Astrocyte of the hippocampus (primary cell): Measurements from ENCODE around the gene DOK3.
A peak's percentile ranks its signal among the peaks of the same experiment; 100 is the strongest.

ENCODE experiments used
- DNase-seq: peaks from one replicate; pipeline ENCODE4 v3.0.0; 2011; ENCODE audit warnings: low read depth, low spot score

The DOK3 gene

DNA sequence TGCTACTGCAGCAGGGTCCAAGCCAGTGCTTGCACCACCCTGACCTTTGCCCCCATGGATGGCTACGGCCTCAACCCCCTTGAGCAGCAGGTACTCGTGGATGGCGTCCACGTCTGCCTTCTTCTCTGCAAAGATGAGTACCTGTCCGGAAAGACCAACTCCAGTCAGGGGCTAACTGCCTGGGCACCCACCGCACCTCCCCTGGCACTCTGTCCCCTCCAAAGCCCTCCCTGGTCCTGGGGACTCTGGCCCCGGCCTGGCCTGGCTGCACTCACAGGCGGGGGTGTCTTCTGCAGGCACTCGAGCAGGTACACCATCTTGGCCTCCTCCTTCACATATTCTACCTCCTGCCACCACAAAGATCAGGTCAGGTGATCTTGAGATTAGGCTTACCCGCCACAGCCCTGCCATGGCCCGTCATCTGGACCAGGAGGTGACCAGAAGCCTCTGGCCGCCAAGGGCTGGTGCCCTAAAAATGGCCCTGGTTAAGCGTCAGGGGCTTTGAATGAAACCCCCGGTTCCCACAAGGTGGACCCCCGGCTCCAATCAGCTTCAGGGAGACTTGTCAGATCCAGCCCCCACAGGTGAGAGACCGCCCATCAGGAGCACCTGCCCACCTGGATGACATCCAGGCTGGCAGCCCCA lies 3.2 kb upstream of the DOK3 start:
- DNase-seq = no peak

- DNase-seq = no peak
These were observed 2.4 kb upstream of the DOK3 start for GRCh38 chr5:177511796-177512675.

GRCh38 chr5:177511181-177511580 lies 1.6 kb upstream of the DOK3 start:
- DNase-seq = no peak

DNA sequence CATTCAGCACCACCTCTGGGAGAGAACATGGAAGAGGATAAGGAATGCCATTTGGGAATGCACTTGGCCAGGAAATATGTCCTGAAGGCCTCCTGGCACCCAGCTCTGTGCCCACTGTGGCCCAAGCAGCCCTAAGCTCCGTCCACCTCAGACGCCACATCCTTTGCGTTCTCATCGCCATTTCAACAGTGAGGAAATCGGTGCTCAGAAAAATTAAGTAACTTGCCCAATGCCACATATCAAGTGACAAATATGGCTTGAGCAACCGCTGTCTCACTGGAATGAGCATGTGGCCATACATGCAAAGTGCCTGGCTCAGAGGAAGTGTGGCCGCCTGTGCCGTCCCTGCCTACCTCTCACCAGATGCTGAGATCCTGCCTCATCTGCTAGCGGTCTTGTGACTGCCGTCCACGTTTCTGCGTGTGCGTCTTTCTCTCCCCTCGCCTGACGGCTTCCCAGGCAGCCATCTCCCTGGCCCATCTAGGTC lies 984 bp upstream of the DOK3 start:
- no peak for DNase-seq

- DNase-seq = no peak
These were observed 453 bp upstream of the DOK3 start for GRCh38 chr5:177509991-177510566.

DNA sequence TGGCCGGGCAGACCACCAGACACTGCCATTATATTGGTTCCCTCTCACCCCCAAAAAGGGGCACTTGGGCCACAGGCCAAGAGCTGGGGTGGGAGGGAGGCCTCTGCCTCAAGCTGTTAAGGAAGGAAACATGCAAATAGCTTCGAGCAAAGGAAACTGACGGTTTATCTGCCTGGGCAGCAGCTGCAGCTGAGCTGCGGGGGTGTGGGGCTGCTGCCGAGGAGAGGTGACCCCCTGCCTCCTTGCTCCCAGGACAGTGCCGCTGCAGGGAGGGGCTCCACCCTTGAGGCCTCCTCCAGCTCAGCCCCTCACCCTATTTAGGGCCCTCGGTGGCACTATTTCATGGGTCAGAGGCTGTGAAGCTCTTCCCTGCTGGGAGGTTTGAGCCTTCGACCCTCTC lies 789 bp downstream of the DOK3 start:
- DNase-seq = no peak

- no peak for DNase-seq
These were observed 1.4 kb downstream of the DOK3 start for GRCh38 chr5:177508221-177508611.

DNA sequence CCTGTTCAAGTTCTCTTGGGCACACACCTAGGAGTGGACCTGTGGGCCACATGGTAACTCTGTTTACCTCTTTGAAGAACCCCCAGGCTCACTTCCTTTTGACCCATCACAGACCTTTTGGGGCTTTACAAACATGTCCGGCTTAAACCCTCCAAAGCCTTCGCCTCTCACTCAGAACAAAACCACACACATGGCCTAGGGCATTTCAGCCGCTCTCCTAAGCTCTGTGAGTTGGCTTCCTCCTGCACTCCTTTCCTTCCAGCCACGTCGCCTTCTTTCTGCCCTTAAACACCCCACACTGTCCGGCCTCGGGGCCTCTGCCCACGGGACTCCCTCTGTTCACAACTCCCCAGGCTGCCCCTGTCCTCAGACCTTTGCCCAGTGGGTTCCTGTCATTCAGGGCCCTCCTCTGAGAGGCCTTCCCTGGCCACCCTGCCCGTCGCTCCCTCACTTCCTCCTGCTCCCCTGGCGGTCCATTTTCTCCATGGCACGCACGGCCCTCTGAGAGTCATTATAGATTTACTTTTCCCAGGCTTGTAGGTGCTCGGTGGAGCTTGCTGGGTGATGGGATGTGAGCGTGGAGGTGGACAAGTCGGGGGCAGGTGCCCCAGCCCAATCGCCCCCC lies 1.9 kb downstream of the DOK3 start:
- DNase-seq = no peak

GRCh38 chr5:177507165-177507564 lies 2.5 kb downstream of the DOK3 start:
- peak; percentile 21 for DNase-seq

DNA sequence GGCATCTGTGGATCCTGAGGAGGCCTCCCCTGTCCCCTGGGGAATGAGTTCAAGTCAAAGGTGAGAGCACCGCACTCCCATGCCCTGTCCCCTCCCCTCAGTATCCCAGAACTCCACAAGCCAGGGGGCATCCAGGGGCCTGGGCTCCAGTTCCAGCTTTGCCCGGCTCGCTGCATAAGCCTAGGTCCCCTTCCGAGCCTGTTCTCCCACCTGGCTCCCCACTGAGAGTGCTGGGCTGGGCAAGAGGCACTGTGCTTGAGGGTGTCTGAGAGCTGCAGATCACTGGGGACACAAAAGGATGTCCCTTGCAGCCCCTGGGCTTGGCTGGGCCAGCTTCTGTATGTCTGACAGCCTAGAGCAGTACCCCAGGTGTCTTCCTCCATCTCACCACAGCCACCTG lies 4.6 kb downstream of the DOK3 start:
- DNase-seq = no peak

DNA sequence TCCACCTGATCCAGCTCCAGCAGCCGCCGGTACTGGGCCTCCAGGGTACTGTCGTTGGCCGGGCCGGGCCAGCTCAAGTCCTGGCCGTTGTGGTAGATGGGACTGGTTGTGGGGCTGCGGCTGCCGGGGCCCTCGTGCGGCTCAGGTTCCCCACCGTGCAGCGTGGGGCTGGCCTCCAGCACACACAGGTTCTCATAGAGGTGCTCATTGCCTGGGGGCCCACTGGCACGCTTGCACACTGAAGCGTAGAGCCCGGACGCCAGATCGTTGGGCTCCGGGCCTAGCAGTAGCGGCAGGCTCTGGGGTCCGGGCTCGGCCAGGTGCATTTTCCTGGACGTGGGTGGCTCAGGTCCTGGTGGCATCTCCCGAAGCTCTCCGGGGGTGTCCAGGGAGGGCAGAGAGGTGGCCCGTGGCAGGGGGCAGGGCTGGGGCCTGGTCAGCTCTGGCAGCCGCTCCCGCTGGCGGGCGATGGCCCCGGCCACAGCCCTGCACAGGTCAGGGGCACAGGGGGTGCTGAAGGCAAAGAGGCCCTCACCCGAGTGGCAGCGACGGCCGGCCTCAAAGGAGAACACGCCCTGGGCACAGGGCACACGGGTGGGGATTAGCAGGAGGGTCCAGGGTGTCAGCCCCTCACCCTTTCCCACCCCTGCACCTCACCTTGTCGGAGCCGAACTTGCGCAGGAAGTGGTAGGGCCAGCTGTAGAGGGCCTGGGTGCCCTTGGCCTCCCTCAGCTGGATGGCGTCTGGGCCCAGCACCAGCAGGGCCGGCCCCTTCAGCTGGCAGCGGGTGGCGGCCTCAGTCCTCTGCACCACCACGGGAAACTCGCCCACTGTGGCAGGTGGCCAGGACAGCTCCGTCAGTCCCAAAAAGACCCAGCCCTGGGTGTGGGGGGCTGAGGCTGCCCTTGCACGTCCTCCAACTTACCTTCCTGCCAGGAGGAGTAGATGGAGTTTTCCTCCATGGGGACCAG lies 5.3 kb downstream of the DOK3 start:
- no peak for DNase-seq

DNA sequence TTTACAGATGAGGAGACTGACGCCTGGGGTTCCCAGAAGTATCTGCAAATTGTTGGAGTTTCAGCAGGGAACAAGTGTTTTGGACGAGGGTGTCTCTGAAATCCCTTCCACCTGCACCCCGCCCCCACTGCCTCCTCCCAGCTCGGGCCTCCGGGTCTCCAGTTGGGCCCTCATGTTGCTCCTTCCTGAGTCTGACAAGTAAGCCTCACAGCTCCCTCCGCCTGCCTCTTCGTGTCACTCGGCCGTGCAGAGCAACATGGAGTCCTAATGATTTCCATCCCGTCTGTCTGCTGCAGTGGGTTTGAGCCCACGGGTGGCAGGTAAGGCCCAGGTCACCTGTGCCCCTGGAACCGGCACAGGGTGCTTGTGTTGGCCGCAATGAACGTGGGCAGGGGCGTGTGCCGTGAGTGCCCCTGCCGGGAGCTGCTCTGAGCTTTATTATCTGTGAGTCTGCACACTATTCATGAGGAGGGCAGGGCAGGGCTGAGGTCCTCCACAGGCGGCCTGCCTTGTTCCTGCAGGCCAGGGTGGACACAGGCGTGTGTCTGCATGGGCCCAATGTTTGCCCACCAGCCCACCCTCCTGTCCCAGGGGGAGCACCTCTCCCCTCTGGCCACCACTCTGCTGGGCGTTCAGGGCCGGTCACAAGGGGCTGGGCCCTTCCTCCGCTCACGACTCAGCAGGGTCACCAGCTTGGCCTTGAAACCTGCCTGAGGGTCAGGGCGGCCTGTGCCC lies 6.1 kb downstream of the DOK3 start:
- no peak for DNase-seq

GRCh38 chr5:177502886-177503285 lies 6.7 kb downstream of the DOK3 start:
- no peak for DNase-seq

- DNase-seq = no peak
These were observed 7.5 kb downstream of the DOK3 start for GRCh38 chr5:177501874-177502678.

- peak; percentile 95 for DNase-seq
These were observed 8.7 kb downstream of the DOK3 start for GRCh38 chr5:177500685-177501522.

DNA sequence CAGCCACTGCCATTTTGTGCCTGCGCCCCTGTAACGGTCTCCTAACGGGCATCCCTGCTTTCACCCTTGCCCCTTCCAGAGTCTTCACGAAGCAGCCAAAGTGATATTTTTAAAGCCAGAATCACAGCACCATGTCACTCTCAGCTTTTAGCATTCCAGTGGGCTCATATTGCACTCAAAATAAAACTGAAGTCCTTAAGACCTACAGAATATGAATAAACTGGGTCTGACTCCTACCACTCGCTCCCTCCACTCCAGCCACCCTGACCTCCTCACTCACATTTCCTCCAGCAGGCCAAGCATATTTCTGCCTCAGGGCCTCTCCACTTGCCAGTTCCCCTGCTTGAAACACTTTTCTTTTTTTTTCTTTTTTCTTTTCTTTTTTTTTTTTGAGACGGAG lies 9.8 kb downstream of the DOK3 start:
- no peak for DNase-seq

GRCh38 chr5:177498013-177498787 lies 11.4 kb downstream of the DOK3 start:
- DNase-seq = no peak
